Hepatocyte (in vitro differentiated cells): ENCODE measurements around the gene MAS1L.

Experiments
- EZH2 ChIP-seq: fragments of 200-600 bp; sonication (generic); IDR thresholded peaks from 2 replicates; pipeline ENCODE4 v1.6.1; 2016; ENCODE audit warnings: antibody characterized with exemption, mild to moderate bottlenecking, borderline replicate concordance
- TF ChIP-seq, protein P1 (sequence below): fragments of 200-600 bp; sonication (generic); IDR thresholded peaks from 2 replicates; pipeline ENCODE4 v1.5.1; 2016; ENCODE audit warnings: antibody characterized with exemption, mild to moderate bottlenecking; ENCODE audit not compliant: poor library complexity

DNA sequence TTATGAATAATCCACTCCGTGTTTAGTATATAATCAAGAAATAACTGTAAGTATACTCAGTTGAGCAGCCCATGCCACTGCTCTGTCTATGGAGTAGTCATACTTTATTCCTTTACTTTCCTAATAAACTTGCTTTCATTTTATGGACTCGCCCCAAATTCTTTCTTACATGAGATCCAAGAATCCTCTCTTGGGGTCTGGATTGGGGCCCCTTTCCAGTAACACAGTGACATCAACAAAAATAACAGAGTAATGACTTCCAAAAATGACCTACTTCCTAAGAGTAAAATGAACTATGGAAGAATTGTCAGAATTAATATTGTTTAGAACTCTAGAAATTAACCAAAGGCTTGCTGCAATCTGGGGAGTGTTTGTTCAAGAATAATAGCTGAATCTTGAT is 22.0 kb downstream of the MAS1L start:
- TF ChIP-seq, protein P1, sequence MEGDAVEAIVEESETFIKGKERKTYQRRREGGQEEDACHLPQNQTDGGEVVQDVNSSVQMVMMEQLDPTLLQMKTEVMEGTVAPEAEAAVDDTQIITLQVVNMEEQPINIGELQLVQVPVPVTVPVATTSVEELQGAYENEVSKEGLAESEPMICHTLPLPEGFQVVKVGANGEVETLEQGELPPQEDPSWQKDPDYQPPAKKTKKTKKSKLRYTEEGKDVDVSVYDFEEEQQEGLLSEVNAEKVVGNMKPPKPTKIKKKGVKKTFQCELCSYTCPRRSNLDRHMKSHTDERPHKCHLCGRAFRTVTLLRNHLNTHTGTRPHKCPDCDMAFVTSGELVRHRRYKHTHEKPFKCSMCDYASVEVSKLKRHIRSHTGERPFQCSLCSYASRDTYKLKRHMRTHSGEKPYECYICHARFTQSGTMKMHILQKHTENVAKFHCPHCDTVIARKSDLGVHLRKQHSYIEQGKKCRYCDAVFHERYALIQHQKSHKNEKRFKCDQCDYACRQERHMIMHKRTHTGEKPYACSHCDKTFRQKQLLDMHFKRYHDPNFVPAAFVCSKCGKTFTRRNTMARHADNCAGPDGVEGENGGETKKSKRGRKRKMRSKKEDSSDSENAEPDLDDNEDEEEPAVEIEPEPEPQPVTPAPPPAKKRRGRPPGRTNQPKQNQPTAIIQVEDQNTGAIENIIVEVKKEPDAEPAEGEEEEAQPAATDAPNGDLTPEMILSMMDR: no peak
- TF ChIP-seq EZH2: no peak
